ENCODE data around the gene AMER3. TPM values are rescaled to one million over a fixed set of nuclear protein-coding genes. Genes with fewer than 3 reads are reported as not detected.

Gene AMER3
- polyA plus RNA-seq, 1 donor from 2014 or later: 19.2 TPM

DNA sequence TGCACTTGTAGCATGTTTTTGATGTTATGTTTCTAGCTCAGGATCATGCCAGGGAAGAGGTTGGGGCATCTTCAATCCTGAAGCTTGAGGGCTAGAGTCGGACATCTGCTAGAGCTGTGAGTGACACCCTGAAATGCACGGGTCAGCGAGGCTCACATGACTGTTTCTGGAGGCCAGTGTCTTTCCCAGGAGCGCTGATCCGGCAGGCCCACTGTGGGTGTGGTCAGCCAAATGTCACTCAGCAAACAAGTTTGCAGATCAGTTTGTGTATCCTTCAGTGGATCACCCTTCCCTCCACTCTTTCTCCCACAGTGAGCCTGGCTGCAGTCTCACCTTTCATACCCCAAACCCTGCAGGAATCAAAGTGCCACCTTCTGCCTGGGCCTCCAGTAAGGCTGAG, 58.4 kb downstream of the AMER3 start:
- no peak overlapping the region for H3K9ac ChIP-seq (ENCODE audit: low read length)
- no peak overlapping the region for H2AFZ ChIP-seq (ENCODE audit: low read depth, low read length)
- H3K4me2 ChIP-seq (ENCODE audit: low read length): no peak overlapping the region
- no peaks in the 10 kb centered on the region for H3F3A ChIP-seq (ENCODE audit: insufficient read depth, low read length, poor library complexity, severe bottlenecking)
- H3K36me3 ChIP-seq (ENCODE audit: insufficient read depth, low read length): no peaks in the 10 kb centered on the region
- TF ChIP-seq POLR2AphosphoS5 (IDR thresholded peaks at IDR 0.05): no peak
- no peak for TF ChIP-seq EZH2 (IDR thresholded peaks at IDR 0.05; ENCODE audit: borderline replicate concordance, insufficient read depth, low read length, poor library complexity, severe bottlenecking)
- H3K79me2 ChIP-seq (replicated peaks; ENCODE audit: insufficient read depth, low read length): no peaks in the 10 kb centered on the region
- H3K9me3 ChIP-seq (ENCODE audit: low read length): no peaks in the 10 kb centered on the region
- no peak overlapping the region for H3K27ac ChIP-seq (ENCODE audit: low read length)
- no peaks in the 10 kb centered on the region for H3K9me2 ChIP-seq (ENCODE audit: insufficient read depth, low read length)
- no peaks in the 10 kb centered on the region for H3K27me3 ChIP-seq (ENCODE audit: insufficient read depth, low read depth, low read length)
- H3K4me3 ChIP-seq (ENCODE audit: low read length): no peak overlapping the region
- H4K20me1 ChIP-seq (ENCODE audit: insufficient read depth): no peaks in the 10 kb centered on the region

DNA sequence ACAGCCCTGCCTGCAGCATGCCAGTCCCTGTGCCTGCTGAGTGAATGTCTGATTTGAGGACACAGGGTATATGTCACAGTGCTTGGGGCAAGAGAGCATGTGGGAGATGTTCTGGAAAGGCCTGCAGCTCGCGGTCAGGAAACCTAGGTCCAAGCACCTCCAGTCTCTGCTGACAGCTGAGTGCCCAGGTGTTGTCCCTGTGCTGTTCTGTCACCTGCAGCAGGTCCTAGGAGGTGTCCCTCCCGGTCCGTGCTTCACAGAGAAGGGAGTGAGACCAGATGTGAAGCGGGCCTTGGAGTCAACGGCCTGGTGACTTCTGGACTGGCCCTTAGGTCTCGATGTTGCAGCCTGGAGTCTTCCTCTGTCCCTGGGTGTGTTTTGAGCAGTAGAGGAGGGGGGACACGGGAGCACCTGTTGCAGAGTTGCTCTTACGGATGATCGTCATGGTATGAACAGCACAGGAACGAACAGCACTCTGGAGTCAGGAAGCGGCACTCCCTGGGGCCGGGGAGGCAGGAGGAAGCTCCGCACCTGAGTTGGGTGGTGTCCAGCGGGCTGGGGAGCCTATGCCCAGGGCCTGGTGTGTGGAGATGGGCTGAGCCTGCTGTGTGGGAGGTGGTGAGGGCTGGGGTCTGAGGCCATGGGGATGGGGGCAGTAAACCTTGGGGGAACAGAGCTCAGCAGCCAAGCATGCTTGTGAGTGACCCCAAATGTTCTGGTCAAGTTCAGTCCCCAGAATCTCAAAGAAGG, 59.8 kb downstream of the AMER3 start:
- H3K36me3 ChIP-seq (ENCODE audit: insufficient read depth, low read length): no peaks in the 10 kb centered on the region
- no peak overlapping the region for H3K27ac ChIP-seq (ENCODE audit: low read length)
- no peaks in the 10 kb centered on the region for H4K20me1 ChIP-seq (ENCODE audit: insufficient read depth)
- no peaks in the 10 kb centered on the region for H3K27me3 ChIP-seq (ENCODE audit: insufficient read depth, low read depth, low read length)
- no peak overlapping the region for H3K9ac ChIP-seq (ENCODE audit: low read length)
- no peaks in the 10 kb centered on the region for H3K79me2 ChIP-seq (replicated peaks; ENCODE audit: insufficient read depth, low read length)
- no peaks in the 10 kb centered on the region for H3K9me3 ChIP-seq (ENCODE audit: low read length)
- H3K4me2 ChIP-seq (ENCODE audit: low read length): no peak overlapping the region
- no peaks in the 10 kb centered on the region for H3K9me2 ChIP-seq (ENCODE audit: insufficient read depth, low read length)
- H2AFZ ChIP-seq (ENCODE audit: low read depth, low read length): no peak overlapping the region
- no peak overlapping the region for H3K4me3 ChIP-seq (ENCODE audit: low read length)
- H3F3A ChIP-seq (ENCODE audit: insufficient read depth, low read length, poor library complexity, severe bottlenecking): no peaks in the 10 kb centered on the region
- TF ChIP-seq RAD21 (conservative IDR thresholded peaks at IDR 0.05): no peak
- TF ChIP-seq TAF1 (IDR thresholded peaks at IDR 0.05; ENCODE audit: low read depth): no peak
- no peak for TF ChIP-seq SMC3 (conservative IDR thresholded peaks at IDR 0.05; ENCODE audit: poor library complexity)
- no peak for TF ChIP-seq POLR2AphosphoS5 (IDR thresholded peaks at IDR 0.05)
- TF ChIP-seq, protein P1, sequence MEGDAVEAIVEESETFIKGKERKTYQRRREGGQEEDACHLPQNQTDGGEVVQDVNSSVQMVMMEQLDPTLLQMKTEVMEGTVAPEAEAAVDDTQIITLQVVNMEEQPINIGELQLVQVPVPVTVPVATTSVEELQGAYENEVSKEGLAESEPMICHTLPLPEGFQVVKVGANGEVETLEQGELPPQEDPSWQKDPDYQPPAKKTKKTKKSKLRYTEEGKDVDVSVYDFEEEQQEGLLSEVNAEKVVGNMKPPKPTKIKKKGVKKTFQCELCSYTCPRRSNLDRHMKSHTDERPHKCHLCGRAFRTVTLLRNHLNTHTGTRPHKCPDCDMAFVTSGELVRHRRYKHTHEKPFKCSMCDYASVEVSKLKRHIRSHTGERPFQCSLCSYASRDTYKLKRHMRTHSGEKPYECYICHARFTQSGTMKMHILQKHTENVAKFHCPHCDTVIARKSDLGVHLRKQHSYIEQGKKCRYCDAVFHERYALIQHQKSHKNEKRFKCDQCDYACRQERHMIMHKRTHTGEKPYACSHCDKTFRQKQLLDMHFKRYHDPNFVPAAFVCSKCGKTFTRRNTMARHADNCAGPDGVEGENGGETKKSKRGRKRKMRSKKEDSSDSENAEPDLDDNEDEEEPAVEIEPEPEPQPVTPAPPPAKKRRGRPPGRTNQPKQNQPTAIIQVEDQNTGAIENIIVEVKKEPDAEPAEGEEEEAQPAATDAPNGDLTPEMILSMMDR (IDR thresholded peaks at IDR 0.05; ENCODE audit: poor library complexity, severe bottlenecking): no peak
- no peak for TF ChIP-seq EP300 (conservative IDR thresholded peaks at IDR 0.05; ENCODE audit: poor library complexity, severe bottlenecking)
- TF ChIP-seq, protein P2, sequence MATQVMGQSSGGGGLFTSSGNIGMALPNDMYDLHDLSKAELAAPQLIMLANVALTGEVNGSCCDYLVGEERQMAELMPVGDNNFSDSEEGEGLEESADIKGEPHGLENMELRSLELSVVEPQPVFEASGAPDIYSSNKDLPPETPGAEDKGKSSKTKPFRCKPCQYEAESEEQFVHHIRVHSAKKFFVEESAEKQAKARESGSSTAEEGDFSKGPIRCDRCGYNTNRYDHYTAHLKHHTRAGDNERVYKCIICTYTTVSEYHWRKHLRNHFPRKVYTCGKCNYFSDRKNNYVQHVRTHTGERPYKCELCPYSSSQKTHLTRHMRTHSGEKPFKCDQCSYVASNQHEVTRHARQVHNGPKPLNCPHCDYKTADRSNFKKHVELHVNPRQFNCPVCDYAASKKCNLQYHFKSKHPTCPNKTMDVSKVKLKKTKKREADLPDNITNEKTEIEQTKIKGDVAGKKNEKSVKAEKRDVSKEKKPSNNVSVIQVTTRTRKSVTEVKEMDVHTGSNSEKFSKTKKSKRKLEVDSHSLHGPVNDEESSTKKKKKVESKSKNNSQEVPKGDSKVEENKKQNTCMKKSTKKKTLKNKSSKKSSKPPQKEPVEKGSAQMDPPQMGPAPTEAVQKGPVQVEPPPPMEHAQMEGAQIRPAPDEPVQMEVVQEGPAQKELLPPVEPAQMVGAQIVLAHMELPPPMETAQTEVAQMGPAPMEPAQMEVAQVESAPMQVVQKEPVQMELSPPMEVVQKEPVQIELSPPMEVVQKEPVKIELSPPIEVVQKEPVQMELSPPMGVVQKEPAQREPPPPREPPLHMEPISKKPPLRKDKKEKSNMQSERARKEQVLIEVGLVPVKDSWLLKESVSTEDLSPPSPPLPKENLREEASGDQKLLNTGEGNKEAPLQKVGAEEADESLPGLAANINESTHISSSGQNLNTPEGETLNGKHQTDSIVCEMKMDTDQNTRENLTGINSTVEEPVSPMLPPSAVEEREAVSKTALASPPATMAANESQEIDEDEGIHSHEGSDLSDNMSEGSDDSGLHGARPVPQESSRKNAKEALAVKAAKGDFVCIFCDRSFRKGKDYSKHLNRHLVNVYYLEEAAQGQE (IDR thresholded peaks at IDR 0.05; ENCODE audit: borderline replicate concordance): no peak
- no peak for TF ChIP-seq MXI1 (conservative IDR thresholded peaks at IDR 0.05; ENCODE audit: poor library complexity, severe bottlenecking)
- no peak for TF ChIP-seq EZH2 (IDR thresholded peaks at IDR 0.05; ENCODE audit: borderline replicate concordance, insufficient read depth, low read length, poor library complexity, severe bottlenecking)

Other genes starting within 250 kb of the AMER3 start
- 0.25 and 0.48 TPM in 2 replicates for gene POTEI, start 246.2 kb upstream of the AMER3 start, polyA plus RNA-seq
- not detected in 2 replicates for gene CFC1B, start 234.3 kb upstream of the AMER3 start, polyA plus RNA-seq
- gene CFC1, start 156.0 kb upstream of the AMER3 start, polyA plus RNA-seq: 22.4 and 29.9 TPM in 2 replicates
- gene POTEJ, start 144.1 kb upstream of the AMER3 start, polyA plus RNA-seq: 0.16 TPM in 1 of 2 replicates, not detected in the other
- not detected in 2 replicates for gene GPR148, start 26.5 kb upstream of the AMER3 start, polyA plus RNA-seq
- 45.9 and 70.9 TPM in 2 replicates for gene ARHGEF4, start 81.4 kb downstream of the AMER3 start, polyA plus RNA-seq

Data from neural cell (in vitro differentiated cells).